Measurements from ENCODE around the gene ITGB3BP.
A peak's percentile ranks its signal among the peaks of the same experiment; 100 is the strongest.
"Not testable (repeated sequence)": the region's sequence is repeated elsewhere in the genome, so short reads cannot be mapped to it uniquely, and the experiment has no call there.

The ITGB3BP gene

DNA sequence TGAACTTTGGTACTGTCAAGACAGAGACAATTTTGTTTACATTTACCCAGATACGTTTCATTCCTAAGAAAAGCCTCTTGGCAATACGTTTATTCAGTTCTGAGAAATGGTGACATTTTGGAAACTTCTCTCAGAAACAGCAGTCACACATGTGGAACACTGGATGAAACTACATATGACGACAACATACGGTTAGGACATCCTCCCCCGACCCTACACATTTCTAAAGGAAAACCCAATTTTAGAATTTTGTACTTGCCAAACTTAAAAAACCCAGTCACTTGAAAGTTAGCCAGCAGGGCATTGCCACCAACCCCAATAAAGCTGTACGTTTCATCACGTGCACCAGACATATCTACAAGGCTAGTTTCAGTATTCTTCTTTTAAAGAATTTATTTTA, 56.8 kb downstream of the ITGB3BP start:
- ATAC-seq = no peak
- Mint-ChIP-seq H3K27ac (no peak overlapping the region), H3K4me1 (no peaks in the 10 kb centered on the region), H3K4me3 (no peak overlapping the region), H3K9me3 (no peaks in the 10 kb centered on the region), H3K27me3 (no peaks in the 10 kb centered on the region)
- DNase-seq = no peak

DNA sequence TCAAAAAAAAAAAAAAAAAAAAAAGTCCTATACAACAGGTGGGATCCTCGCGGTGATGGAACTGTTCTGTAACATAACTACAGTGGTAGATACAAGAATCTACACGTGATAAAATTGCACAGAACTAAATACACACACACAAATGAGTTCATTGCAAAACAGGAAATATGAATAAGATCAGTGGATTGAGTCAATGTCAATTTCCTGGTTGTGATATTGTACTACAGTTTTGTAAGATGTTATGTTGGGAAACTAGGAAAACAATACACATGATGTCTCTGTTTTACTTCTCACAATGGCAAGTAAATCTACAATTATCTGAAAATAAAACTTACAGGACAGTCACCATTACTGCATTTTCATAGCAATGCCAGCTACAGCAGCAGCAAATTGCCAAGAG, 59.8 kb downstream of the ITGB3BP start:
- Mint-ChIP-seq H3K27ac (no peak overlapping the region), H3K9me3 (no peaks in the 10 kb centered on the region), H3K4me3 (no peak overlapping the region), H3K27me3 (no peaks in the 10 kb centered on the region), H3K4me1 (no peaks in the 10 kb centered on the region)
- ATAC-seq (no peak), DNase-seq (no peak)

DNA sequence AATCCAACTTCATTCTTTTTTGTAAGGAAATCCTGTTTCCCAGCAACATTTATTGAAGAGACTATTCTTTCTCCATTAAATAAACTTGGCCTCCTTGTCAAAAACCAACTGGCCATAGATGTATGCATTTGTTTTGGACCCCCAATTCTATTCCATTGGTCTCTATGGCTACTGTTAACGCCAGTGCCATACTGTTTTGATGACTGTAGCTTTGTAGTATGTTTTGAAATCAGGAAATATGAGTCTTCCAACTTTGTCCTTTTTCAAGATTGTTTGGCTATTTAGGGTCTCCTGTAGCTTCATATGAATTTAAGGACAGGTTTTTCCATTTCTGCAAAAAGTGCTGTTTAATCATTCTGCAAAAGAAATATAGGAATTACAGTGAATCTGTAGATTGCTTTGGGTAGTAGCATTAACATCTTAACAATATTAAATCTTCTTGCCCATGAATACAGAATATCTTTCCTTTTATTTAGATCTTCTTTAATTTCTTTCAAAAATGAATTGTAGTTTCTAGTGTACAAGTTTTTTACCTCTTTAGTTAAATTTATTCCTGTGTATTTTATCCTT, 61.3 kb downstream of the ITGB3BP start:
- DNase-seq (no peak), ATAC-seq (no peak)
- Mint-ChIP-seq H3K9me3 (no peaks in the 10 kb centered on the region), H3K27ac (no peak overlapping the region), H3K27me3 (no peaks in the 10 kb centered on the region), H3K4me1 (no peaks in the 10 kb centered on the region), H3K4me3 (no peak overlapping the region)

DNA sequence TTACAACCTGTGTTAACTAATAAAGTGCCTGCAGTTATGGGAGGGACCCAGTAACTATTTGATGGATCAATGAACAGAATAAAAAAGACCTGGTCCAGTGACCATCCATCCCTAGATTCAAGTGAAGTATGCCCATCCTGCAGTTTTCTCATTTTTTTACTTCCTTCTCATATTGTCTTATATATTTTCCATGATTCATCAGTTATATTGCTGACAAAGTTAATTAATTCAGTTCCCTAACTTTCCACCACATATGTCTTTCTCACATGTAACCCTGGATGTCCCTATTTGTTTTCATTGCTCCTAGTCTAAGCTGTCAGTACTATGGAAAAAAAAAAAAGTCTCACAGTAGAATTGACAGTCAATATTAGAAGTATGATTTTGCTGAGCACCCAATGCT, 64.3 kb downstream of the ITGB3BP start:
- Mint-ChIP-seq H3K4me1 (no peaks in the 10 kb centered on the region), H3K4me3 (no peak overlapping the region)
- DNase-seq = no peak

DNA sequence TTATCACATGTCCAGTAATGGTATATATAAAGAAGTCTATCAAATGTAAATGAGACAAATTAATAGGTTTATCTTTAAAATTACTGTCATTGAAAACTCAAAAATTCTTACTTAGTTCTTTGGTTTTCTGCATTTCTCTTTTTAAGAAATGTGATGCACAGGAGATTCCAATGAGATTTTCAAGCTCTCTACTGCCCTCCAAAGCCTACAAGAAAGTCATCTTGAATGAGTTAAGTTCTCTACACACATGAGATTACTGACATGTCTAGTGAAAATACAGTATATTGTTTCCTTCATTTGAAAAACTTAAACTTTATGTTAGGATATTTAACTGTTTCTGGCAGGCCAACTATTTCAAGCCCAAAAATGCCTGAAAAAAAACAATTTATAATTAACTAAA, 68.8 kb downstream of the ITGB3BP start:
- ATAC-seq (no peak), DNase-seq (no peak)
- Mint-ChIP-seq H3K4me1 (no peaks in the 10 kb centered on the region), H3K9me3 (no peaks in the 10 kb centered on the region), H3K27me3 (no peaks in the 10 kb centered on the region), H3K27ac (no peak overlapping the region), H3K4me3 (no peak overlapping the region)

More for the DNA sequence above, 64.3 kb downstream of the ITGB3BP start:
- no peaks in the 10 kb centered on the region for H3K27me3 Mint-ChIP-seq
- H3K27ac Mint-ChIP-seq = no peak overlapping the region
- H3K9me3 Mint-ChIP-seq = no peaks in the 10 kb centered on the region
- no peak for ATAC-seq

DNA sequence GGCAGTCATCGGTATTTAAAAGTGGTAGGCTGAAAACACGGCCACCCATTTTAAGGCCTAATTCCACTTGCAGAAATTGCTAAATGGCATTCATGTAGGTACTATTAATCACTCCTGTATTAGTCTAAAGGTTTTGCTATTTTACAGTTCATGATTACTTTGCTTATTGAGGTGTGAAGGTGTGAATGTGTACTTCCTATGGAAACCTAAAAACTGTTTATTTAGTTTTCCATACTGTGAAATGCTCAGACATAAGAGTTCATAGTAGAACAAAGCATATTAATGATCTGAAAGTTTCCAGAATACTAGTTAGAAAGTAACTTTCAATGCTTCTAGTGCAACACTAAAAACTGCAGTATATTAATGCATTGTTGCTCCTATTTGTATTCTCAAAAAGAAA, 69.8 kb downstream of the ITGB3BP start:
- Mint-ChIP-seq H3K27me3 (no peaks in the 10 kb centered on the region), H3K4me3 (no peak overlapping the region), H3K27ac (no peak overlapping the region), H3K4me1 (no peaks in the 10 kb centered on the region), H3K9me3 (no peaks in the 10 kb centered on the region)
- ATAC-seq (no peak), DNase-seq (no peak)

DNA sequence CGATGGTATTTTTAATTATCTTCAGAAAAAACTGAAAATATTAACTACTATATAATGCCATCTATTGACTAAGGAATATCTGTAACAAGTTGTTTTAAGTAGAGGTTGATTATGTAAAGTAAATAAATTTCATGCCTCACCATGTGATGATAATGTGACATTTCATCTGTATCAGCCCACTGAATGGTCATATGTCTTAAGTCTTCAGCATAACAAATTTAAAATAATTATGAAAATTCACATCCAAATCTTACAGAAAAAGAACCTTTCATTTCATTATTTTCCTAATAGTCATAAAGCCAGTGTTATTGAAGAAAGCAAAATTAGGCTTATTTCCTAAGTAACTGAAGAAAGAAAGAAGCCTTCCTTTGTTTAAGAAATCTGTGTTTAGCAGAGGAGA, 72.6 kb downstream of the ITGB3BP start:
- H3K27ac Mint-ChIP-seq = no peak overlapping the region
- H3K27me3 Mint-ChIP-seq = no peaks in the 10 kb centered on the region
- H3K4me1 Mint-ChIP-seq = no peaks in the 10 kb centered on the region
- H3K9me3 Mint-ChIP-seq = no peaks in the 10 kb centered on the region
- DNase-seq = no peak
- H3K4me3 Mint-ChIP-seq = no peak overlapping the region
- ATAC-seq = no peak

DNA sequence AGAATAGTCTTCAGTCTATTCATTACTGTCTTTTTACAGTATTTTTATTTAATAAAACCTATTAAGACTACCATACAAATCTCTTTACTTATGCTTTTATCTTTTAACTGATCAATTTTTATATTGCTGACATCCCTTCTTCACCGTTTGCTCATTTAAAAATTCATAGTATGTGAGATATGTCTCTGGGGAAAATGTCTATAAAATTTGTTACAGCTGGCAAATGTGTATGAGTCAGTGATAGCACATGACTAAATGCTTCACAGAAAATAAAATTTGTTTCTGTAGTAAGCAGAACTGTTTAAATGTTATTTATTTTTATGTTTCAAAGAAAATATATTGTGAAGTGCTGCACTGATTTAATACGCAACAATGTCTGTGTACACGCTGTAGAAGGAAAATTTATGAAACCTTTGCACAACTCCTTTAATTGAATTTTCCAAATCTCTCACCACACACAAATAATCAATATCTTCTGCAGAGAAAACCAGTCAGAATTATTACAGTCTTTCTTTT, 74.2 kb downstream of the ITGB3BP start:
- ATAC-seq (no peak), DNase-seq (no peak)
- H3K4me3 Mint-ChIP-seq = no peak overlapping the region
- H3K27ac Mint-ChIP-seq = no peak overlapping the region
- no peaks in the 10 kb centered on the region for H3K9me3 Mint-ChIP-seq
- H3K4me1 Mint-ChIP-seq = no peaks in the 10 kb centered on the region
- H3K27me3 Mint-ChIP-seq = no peaks in the 10 kb centered on the region

DNA sequence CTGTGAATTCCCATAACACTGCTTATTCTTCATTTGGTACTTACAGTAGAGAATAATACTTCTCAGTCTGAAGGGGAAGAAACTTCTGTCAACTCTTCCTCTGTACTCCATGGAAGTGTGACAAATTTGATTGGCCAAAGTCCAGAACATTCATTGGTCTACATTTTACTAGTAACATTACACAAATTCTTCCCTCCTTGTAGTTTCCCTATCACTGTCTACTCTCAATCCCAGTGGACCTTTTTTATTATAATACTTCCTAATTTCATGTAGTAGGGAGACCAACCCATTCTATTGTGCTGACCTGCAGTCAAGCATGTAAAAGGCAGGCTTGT, 80.9 kb downstream of the ITGB3BP start:
- no peaks in the 10 kb centered on the region for H3K4me1 Mint-ChIP-seq

DNA sequence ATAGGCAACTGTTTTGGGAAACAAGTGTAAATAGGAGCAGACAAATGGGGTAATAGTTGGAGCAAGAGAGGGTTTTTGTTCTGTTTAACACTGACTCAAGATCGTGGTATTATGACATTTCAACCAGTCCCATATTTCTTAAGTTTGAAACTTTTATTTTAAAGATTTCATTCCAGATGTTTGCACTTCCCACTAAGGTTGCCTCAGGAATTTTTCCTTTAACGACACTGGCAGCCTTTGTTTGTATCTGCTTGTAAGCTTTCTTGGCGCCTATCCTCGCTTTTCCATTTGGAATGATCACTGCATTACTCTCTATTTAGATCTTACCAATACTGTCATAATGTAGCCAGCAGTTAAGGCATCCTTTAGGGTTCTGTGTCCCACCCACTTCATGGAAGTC, 87.9 kb downstream of the ITGB3BP start:
- Mint-ChIP-seq H3K4me3 (no peak overlapping the region), H3K9me3 (no peaks in the 10 kb centered on the region), H3K27me3 (no peaks in the 10 kb centered on the region), H3K27ac (no peak overlapping the region), H3K4me1 (no peaks in the 10 kb centered on the region)
- ATAC-seq (no peak), DNase-seq (no peak)

More for the DNA sequence above, 80.9 kb downstream of the ITGB3BP start:
- no peak for DNase-seq
- no peak for ATAC-seq
- no peaks in the 10 kb centered on the region for H3K27me3 Mint-ChIP-seq
- H3K27ac Mint-ChIP-seq = peak overlapping the region in 1 of 2 donors; percentile 6
- H3K9me3 Mint-ChIP-seq = no peaks in the 10 kb centered on the region
- no peak overlapping the region for H3K4me3 Mint-ChIP-seq

DNA sequence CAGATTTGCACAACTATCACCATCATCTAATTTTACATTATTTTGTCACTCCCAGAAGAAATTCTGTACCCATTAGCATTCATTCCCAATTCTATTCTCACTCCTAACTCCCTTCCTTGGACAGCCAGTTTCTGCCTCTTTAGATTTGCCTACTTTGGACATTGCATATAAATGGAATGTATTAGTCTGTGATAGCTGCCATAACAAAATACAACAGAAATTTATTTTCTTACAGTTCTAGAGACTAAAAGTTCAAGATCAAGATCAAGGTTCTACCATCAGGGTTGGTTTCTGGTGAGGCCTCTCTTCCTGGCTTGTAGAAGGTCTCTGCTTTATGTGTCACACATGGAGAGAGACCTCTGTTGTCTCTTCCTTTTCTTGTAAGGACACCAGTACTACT, 93.7 kb downstream of the ITGB3BP start:
- DNase-seq (no peak), ATAC-seq (no peak)
- H3K4me3 Mint-ChIP-seq = no peak overlapping the region
- H3K9me3 Mint-ChIP-seq = peaks cover 0 to 5% of the 10 kb centered on the region in 2 donors
- no peaks in the 10 kb centered on the region for H3K4me1 Mint-ChIP-seq
- no peaks in the 10 kb centered on the region for H3K27me3 Mint-ChIP-seq
- H3K27ac Mint-ChIP-seq = no peak overlapping the region

DNA sequence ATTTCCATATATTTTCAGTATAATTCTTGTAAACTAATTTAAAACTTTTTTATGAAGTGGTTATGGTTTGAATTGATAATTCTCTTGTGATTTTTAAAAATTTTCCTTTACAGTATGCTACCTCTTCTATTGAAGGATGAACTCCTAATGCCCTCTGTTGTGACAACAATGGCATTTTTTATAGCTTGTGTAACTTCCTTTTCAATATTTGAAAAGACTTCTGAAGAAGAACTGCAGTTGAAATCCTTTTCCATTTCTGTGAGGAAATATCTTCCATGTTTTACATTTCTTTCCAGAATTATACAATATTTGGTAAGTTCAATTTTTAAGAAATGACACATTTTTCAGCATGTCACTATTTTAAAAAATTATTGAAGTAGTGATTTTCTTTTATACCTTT, 94.2 kb downstream of the ITGB3BP start:
- ATAC-seq (no peak), DNase-seq (no peak)
- Mint-ChIP-seq H3K4me1 (no peaks in the 10 kb centered on the region), H3K27me3 (no peaks in the 10 kb centered on the region), H3K9me3 (peaks cover 0 to 5% of the 10 kb centered on the region in 2 donors), H3K27ac (no peak overlapping the region), H3K4me3 (no peak overlapping the region)

DNA sequence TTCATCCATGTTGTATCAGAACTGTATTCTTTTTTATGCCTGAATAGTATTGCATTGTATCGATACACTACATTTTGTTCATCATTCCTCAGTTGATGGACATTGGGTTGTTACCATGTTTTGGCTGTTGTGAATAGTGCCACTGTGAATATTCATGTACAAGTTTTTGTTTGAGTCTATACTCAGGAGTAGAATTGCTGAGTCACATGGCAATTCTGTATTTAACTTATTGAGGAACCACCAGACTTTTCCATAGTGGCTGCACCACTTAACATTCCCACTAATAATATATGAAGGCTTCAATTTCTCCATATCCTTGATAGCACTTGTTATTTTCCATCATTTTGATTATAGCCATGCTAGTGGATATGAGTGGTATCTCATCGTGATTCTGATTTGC, 99.4 kb downstream of the ITGB3BP start:
- Mint-ChIP-seq H3K4me1 (no peaks in the 10 kb centered on the region), H3K27me3 (no peaks in the 10 kb centered on the region), H3K4me3 (no peak overlapping the region), H3K9me3 (no peaks in the 10 kb centered on the region), H3K27ac (no peak overlapping the region)
- ATAC-seq = no peak
- DNase-seq = no peak

DNA sequence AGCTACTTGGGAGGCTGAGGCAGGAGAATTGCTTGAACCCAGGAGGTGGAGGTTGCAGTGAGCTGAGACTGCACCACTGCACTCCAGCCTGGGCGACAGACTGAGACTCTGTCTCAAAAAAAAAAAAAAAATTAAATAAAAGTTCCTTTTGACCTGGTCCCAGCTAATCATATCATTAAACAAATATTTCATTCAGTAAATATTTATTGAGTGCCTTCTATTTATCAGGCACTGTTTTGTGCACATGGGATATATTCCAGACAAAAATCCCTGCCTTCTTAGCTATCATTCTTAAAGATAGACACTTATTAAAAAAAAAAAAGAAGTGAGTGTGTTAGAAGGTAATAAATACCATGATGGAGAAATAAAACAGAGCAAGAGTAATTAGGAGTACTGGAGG, 102.3 kb downstream of the ITGB3BP start:
- H3K9me3 Mint-ChIP-seq, H3K27me3 Mint-ChIP-seq, H3K27ac Mint-ChIP-seq, H3K4me1 Mint-ChIP-seq, DNase-seq, H3K4me3 Mint-ChIP-seq, ATAC-seq: not testable (repeated sequence)

DNA sequence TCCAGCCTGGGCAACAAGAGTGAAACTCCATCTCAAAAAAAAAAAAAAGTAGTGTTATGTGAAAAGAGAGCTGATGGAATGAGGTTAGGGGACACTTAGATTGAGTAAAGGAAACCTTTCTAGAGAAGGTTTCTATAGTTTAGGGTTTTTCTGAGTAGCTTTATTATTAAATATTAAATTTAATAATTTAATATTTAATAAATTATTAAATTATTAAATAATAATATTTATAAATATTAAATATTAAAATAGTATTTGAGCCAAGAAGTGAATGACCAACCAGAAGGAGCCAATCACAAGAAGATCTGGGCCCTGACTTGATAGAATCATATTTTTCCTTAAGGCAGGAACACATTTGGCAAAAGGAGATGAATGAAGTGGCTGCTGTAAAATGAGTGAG, 104.9 kb downstream of the ITGB3BP start:
- Mint-ChIP-seq H3K4me3 (no peak overlapping the region), H3K9me3 (no peaks in the 10 kb centered on the region), H3K27ac (no peak overlapping the region), H3K27me3 (no peaks in the 10 kb centered on the region), H3K4me1 (no peaks in the 10 kb centered on the region)
- DNase-seq (no peak), ATAC-seq (no peak)

DNA sequence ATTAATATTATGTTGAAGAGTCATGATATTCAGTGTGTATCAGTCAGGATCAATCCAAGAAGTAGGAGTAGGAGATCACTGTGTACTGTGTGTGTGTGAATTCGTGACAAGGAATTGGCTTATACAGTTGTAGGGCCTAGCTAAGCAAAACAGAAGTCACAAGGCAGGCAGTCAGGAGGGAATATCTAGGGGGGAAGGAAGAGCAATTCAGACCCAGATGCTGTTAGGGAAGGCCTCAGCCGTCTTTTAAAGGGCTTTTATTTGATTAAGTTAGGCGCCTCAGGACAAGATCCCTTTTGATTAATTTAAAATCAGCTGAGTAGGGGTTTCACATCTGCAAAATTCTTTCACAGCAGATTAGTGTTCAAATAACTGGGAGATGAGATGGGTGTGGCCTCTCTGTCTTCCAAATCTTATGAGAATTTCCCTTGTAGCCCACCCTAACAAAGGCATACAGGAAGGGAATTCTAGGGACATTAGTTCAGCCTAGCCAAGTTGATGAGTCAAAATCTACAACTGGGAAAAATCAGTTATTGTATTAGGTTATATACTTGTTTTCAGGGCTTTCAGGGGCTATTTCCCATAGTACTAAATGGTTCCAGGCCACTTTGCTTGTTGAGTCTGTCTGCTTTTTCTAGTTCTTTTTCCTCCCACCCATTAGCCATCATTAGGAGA, 108.2 kb downstream of the ITGB3BP start:
- no peak overlapping the region for H3K4me3 Mint-ChIP-seq
- no peak for DNase-seq
- no peak overlapping the region for H3K27ac Mint-ChIP-seq
- ATAC-seq = no peak
- H3K9me3 Mint-ChIP-seq = no peaks in the 10 kb centered on the region
- H3K4me1 Mint-ChIP-seq = no peaks in the 10 kb centered on the region
- H3K27me3 Mint-ChIP-seq = no peaks in the 10 kb centered on the region

DNA sequence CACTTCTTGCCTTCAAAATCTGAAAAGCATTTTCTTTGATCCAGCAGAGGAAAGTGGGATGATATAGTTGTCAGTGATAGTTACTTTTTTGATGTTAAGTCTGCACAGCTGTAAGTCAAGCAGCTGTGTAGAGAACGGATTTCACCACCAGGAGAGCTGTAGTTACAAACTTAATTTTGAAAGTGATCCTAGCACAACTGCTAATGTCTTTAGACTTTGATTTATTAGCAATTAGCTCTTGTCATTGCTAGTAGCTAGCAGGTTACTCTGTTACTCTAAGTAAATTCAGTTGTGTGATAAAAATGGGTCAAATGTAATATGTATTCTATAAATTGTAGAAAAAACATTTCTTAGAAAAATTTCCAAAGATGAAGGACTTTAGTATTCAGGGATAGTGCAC, 109.6 kb downstream of the ITGB3BP start:
- H3K4me1 Mint-ChIP-seq = no peaks in the 10 kb centered on the region

More for the DNA sequence above, 109.6 kb downstream of the ITGB3BP start:
- DNase-seq (no peak), ATAC-seq (no peak)
- no peaks in the 10 kb centered on the region for H3K27me3 Mint-ChIP-seq
- H3K27ac Mint-ChIP-seq = no peak overlapping the region
- no peak overlapping the region for H3K4me3 Mint-ChIP-seq
- no peaks in the 10 kb centered on the region for H3K9me3 Mint-ChIP-seq

All from stimulated activated naive CD8-positive, alpha-beta T cell treated with anti-CD3 and anti-CD28 coated beads, Interleukin-15, amount 100 ng/mL, for 72 hours (primary cell).